Measurements from ENCODE around the gene CYLC2.

CYLC2 gene, protein sequence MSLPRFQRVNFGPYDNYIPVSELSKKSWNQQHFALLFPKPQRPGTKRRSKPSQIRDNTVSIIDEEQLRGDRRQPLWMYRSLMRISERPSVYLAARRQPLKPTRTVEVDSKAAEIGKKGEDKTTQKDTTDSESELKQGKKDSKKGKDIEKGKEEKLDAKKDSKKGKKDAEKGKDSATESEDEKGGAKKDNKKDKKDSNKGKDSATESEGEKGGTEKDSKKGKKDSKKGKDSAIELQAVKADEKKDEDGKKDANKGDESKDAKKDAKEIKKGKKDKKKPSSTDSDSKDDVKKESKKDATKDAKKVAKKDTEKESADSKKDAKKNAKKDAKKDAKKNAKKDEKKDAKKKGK

DNA sequence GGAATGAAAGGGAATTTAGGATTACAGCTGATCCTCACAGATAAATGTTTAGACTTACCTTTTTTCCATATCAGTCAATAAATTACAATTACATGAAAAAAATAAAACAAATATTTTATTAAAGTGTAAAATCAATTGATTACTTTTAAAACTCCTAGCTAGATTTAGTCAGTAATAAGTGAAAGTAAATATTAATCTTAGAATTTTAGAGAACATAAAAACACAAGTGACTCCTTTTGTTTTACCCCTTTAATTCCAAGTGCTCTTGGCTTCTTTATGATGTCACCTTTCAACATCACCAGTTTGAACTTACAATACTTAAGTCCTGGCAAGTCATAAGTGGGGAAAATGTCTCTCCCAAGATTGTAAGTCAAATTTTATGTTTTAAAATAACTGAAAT lies at the start of gene CYLC2:
Gene CYLC2, plus strand, starts transcription at position 301 of the 400 bp plus-strand sequence. Its CDS starts 48 bp downstream, at position 349.
- DNase-seq = no peak

DNA sequence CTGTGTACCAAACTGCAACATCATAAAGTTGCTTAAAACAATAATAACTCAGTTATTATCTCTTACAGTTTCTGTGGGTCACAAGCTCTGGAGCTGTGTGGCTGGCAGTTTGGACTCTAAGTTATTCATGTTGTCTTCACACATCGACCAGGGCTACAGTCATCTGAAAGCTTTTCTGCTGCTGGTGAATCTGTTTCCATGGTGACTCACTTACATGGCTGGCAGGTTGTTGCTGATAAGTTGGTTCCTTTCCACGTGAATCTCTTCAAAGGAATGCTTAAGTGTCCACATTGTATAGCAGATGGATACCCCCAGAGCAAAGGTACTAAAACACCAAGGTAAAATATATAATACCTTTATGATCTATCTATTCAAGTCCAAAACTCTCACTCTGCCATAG lies 44.8 kb upstream of the CYLC2 start:
- DNase-seq = no peak

DNA sequence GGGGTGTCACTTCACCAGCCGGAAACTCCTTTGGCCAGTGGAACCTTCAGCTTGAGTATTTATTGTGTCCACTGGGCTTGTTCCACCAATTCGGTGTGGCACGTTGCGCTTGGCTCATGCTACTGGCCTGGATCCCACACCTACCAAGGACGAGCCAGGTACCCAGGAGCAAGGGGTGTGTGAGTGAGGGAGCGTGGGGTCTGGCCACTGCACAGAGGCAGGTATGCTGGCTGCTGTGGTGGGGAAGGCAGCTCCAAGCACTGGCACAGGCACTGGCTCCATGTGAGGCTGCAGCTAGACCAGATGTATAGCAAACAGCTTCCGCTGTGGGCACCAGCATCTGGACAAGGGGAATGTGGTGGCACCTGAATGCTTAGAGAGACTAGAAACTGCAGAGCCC lies 28.1 kb upstream of the CYLC2 start:
- no peak for DNase-seq

DNA sequence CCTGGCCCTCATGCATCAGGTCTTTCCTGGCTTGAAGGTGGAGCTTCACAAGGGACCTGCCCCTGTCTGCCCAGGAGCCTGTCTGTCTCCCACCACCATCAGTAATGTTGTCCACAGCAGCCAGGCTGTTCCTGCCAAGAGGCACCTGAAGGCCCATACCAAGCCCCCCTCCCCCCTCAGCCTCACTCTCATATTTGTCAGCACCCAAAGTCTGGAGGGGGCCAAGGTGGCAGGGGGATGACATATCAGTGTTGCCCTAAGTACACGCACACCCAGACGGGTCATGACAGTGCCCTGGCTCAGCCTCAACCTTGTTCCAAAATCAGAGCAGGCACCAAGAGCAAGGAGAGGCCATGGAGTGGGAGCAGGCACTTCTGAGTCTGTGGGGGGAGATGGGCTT lies 27.2 kb upstream of the CYLC2 start:
- DNase-seq = no peak

DNA sequence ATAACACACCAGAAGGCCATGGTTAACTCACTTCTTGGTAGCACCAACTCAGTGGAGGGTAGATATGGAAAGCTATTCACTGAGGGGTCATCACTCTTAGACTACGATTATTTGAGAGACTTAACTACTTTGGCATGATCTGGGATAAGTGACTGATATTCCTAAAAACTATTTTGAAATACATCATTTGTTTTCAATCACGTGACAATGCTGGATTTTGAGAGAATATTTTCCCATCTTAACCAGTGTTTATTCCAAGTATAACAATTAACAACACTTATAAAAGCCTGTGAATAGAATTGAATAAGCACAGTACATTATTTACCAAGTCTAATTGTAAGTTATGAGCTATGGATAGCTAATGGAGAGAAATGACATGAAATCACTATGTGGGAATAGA lies 22.4 kb upstream of the CYLC2 start:
- no peak for DNase-seq

DNA sequence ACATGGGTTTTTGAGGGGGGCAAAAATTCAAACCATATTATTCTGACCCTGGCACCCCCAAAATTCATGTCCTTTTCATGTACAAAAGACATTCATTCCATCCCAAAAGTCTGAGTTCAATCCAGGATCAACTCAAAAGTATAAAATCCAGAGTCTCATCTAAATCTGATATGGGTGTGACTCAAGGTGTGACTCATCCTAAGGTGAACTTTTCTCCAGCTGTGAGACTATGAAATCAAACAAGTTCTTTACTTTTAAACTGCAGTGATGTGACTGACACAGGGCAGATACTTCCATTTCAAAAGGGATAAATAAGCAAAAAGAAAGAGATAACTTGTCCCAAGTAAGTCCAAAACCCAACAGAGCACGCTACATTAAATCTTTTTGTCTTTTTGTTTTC lies 20.6 kb upstream of the CYLC2 start:
- DNase-seq = no peak

DNA sequence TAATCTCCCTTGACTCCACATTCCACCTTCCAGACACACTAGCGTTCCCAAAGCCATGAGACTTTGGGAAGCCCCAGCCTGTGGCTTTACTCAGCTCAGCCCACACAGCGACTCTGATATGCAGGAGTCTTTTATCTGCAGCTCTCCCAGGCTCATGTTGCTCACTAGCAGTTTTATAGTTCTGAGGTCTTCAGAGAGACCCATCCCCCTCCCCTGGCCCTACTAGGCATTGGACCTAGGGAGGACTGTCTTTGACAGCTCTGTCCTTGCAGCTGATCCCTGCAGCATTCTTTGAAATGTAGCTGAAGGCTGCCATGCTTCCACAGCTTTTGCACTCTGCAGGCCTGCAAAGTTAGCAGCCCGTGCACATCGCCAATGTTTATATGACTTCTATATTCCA lies 19.9 kb upstream of the CYLC2 start:
- no peak for DNase-seq

DNA sequence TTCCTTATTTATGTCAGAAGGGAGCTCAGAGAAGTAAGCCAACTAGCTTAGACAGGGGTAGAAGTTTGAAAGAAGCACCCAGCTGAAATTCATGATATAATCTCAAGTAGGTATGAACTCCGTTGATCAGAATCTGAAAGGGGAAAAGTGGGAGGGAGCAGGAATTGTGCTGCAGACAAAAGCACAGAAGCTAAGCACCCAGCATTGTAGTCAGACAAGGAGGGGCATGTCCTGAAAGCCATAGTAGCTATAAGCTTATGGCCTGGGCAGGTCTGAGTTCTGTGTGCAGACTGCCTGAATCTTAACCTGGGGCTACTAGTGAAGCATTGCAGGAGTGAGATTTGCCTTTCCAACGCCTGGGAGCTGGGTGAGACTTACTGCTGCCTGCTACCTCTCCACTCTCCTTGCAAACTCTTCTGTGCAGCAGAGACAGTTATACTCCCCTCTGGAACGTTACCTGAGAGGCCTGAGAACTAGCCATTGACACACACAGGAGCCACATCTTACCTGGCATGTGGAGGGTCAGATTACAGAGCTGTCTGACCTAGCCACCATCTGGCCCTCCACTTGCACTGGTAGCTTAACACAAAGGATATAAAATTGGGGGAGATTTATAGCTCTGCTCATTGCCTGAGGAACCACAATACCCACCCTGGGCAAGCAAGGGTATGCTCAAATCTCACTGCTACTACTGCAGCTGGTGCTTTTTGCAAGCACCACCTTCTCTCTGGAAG lies 9.8 kb upstream of the CYLC2 start:
- DNase-seq = no peak

DNA sequence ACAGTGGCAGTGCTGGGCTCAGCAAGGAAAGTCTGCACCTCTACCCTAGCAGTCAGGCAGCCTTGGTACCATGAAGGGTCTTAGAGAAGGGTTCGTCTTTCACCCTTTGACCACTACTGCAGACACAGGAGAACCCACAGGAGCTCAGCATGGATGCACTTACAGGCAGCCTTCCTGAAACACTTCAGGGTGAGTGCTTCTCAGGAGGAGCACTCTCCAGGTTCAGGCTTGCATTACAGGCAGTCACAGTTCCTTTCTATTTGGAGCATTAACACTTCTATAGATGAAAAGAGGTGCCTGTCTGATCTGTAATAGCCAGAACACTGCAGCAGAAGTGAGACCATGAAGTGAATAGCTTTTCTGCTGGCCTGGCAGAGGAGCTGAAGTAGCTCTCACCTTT lies 8.7 kb upstream of the CYLC2 start:
- DNase-seq = no peak

DNA sequence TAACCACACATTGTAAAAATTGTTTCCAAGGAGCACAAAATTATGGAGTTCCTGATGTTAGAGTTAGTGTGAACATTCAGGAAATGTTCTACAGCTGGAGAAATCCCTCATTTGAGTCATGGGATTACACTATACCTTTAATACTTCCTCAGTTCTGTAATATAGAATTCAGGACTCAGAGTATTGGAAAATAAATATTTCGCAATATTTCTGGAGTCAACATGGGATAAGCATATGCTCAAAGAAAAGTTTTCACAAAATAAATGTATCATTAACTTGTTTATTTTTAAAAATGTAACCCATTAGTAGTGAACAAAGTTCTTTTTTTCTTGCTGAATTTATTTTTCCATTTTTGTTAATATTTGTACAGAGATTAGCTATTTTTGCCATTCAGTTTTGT lies 8.6 kb downstream of the CYLC2 start:
- no peak for DNase-seq

DNA sequence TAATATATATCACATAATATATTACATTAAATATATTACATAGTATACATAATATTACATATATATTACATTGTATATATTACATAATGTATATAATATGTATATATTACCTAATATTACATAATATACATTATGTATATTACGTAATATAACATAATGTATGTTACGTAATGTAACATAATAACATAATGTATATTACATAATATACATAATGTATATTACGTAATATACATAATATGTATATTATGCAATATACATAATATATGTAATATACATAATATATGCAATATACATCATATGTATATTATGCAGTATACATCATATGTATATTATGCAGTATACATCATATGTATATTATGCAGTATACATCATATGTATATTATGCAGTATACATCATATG lies 19.1 kb downstream of the CYLC2 start:
- no peak for DNase-seq

DNA sequence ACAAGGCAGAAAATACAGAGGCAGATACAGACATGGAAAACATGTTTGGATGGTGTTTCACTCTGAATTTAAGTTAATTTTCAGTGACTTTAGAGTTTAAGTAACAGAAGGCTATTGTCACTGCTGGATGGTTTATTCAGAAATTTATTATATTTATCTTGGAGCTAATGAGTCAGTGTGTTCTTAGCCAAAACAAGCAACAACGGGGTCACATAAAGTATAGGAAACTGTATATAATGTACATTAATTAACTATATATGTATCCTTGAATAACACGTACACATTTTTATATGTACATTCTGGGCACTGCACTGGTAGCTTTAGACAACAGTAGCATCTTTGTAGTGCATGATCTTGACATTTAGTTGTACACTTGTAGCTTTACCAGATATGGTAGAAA lies 30.7 kb downstream of the CYLC2 start:
- peak in 1 of 2 experiments; percentile 12 for DNase-seq

DNA sequence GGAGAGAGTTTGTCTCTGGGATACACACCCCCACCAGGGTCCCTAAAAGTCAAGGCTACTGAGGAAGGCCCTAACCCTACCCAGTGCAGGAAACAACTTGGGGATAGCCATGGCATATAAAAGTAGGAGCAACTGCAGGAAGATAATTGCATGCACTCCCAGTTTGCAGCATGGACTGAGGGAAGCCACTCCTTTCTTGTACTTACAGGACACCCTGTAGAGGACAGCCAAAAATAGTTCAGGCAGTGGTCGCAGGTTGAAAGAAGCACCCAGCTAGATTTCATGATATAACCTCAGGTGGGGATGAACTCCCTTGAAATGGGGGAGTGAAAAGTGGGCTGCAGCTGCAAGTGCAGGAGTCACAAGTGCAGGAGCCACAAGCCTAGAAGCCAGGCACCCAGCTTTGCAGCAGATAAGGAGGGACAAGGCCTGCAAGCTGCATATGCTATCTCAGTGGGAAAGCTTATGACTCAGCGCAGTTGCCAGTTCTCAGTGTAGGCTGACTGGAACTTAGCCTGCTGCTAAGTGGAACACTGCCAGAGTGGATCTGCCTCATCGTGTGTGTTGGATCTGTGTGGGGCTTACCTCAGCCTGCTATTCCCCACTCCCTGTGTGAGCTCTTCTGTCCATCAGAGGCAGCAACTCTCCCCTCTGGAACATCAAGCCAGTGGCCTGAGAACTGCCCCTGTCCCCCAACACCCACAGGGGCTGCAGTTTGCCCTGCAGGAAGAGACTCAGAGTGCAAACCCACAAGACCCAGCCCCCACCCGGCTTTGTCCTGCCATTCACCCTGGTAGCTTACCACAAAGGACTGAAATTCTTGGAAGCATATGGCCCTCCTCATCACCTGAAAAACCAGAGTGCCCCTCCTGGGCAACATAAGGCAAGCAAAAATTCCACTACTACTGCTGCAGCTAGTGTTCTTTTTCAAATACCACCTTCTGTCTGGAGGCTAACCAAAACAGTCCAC lies 42.7 kb downstream of the CYLC2 start:
- DNase-seq = no peak

DNA sequence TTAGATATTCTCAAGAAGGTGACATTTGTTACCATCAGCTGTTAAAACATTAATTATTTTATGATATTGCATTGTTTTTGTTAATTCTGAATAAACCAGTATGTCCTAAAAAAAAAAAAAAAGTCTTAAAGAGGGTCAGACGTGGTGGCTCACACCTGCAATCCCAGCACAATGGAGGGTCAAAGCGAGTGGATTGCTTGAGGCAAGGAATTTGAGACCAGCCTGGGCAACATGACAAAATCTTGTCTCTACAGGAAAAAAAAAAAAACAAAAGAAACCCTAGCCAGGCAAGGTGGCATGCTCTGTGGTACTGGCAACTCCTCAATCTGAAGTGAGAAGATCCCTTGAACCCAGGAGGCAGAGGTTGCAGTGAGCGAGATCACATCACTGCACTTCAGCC lies 46.8 kb downstream of the CYLC2 start:
- no peak for DNase-seq

Data from NCI-H2081 (cell line).